Measurements from ENCODE around the gene DNAJC17.

DNAJC17 gene

DNA sequence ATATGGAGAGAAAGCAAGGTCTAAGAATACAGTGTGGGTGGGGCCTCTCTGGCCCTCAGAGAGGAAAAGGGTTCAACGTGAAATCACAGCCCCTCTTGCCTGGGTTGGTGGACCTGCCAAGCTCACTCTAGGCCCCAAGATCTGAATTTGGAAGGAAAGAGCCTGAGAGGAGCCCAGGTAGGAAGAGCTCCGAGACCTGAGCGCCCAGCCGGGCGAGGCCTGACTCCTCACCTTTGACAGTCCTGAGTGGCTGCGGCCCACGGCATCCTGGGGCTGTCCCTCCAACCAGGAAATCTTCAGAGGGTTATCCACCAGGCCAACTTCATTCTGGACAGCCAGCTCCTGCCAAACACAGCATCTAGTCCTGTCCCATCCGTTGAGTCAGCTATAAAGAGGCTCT is 33.8 kb downstream of the DNAJC17 start:
- ChIA-PET CTCF (interaction anchor here (1.3 to 1.5 kb wide), 2 partner anchors 9 to 119 kb away, joined by 3 to 4 read pairs; no protein-coding TSS in a partner anchor), POLR2A (interaction anchor here (0.6 kb wide), 1 partner anchor 186 kb away, joined by 3 read pairs; no protein-coding TSS in a partner anchor)
- DNase-seq (ENCODE audit: low read depth, low spot score): no peak
- no peak overlapping the region for H3K4me3 ChIP-seq (ENCODE audit: low read depth, low read length)
- TF ChIP-seq, protein P1, sequence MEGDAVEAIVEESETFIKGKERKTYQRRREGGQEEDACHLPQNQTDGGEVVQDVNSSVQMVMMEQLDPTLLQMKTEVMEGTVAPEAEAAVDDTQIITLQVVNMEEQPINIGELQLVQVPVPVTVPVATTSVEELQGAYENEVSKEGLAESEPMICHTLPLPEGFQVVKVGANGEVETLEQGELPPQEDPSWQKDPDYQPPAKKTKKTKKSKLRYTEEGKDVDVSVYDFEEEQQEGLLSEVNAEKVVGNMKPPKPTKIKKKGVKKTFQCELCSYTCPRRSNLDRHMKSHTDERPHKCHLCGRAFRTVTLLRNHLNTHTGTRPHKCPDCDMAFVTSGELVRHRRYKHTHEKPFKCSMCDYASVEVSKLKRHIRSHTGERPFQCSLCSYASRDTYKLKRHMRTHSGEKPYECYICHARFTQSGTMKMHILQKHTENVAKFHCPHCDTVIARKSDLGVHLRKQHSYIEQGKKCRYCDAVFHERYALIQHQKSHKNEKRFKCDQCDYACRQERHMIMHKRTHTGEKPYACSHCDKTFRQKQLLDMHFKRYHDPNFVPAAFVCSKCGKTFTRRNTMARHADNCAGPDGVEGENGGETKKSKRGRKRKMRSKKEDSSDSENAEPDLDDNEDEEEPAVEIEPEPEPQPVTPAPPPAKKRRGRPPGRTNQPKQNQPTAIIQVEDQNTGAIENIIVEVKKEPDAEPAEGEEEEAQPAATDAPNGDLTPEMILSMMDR (IDR thresholded peaks at IDR 0.05; ENCODE audit: insufficient read depth, low read length, missing control alignments): no peak

DNA sequence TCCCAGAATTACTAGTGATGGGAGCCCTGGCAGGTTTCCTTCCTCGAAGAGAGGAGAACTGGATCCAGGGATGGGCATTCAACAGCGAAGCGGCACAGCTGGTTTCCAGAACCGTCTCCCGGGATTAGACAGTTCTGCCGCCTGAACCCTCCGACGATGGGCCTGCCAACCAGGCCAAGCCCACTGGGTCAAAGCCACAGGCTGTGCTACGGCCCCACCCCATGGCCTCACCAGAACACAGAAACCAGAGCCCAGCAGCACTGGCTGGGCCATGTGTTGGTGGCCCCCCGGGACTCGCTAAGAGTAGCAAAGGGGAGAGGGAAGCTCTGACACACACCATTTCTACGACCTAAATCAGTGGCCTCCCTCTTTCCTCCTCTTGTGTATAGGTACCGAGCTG is 35.3 kb downstream of the DNAJC17 start:
- DNase-seq (ENCODE audit: low read depth, low spot score): no peak
- TF ChIP-seq, protein P1 (IDR thresholded peaks at IDR 0.05; ENCODE audit: insufficient read depth, low read length, missing control alignments): no peak
- no peak overlapping the region for H3K4me3 ChIP-seq (ENCODE audit: low read depth, low read length)
- ChIA-PET CTCF (interaction anchor here (0.8 to 2.2 kb wide), 5 partner anchors 11 to 120 kb away, joined by 3 to 5 read pairs (median 4); no protein-coding TSS in a partner anchor), POLR2A (no interaction called here)

DNA sequence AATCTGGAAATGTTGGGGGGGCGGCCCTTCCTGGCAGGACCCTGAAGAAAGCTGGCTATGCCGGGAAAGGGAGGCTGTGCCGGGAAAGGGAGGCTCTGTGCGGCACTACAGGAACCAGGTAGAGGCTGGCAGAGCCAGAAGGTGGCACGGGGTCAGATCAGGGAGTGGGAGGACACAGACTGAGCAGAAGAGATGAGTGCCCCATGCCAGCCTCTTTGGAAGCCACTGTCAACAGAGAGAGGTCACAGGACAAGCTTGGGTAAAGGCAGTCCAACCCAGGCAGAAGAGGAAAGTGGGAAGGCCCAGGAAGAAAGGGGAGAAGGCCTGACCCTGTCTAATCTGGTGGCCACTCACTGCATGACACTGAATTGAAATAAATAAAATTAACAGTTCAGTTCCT is 36.0 kb downstream of the DNAJC17 start:
- TF ChIP-seq, protein P1 (IDR thresholded peaks at IDR 0.05; ENCODE audit: insufficient read depth, low read length, missing control alignments): no peak
- ChIA-PET POLR2A (no interaction called here), CTCF (interaction anchor here (0.8 to 2.2 kb wide), 5 partner anchors 11 to 121 kb away, joined by 3 to 5 read pairs (median 4); no protein-coding TSS in a partner anchor)
- no peak overlapping the region for H3K4me3 ChIP-seq (ENCODE audit: low read depth, low read length)
- no peak for DNase-seq (ENCODE audit: low read depth, low spot score)

DNA sequence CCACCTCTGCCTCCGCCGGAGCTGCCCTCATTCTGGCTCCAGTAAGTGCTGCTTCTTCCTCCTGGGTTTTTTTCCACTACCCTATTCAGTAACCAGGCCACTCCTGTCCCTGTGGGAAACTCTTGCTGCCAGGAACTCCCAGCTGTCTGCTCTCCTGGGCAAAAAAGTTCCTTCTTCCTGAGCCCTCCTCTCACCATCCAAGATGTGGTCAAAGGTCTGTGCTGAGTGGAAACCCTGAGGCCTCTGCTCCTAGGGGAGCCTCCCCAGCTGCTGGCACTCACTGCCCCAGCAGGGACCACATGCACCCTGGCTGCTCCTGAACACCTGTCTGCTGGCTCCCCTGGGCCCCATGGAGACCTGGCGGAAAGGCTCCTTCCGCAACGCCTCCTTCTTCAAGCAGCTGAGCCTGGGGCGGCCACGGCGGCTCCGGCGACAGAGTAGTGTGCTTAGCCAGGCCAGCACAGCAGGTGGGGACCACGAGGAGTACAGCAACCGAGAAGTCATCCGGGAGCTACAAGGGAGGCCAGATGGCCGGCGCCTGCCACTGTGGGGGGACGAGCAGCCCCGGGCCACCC is 37.0 kb downstream of the DNAJC17 start:
- DNase-seq (ENCODE audit: low read depth, low spot score): no peak
- CTCF ChIA-PET: interaction anchor here (1.0 to 2.2 kb wide), 3 partner anchors 15 to 89 kb away, joined by 3 to 5 read pairs (median 4); no protein-coding TSS in a partner anchor
- TF ChIP-seq, protein P1 (IDR thresholded peaks at IDR 0.05; ENCODE audit: insufficient read depth, low read length, missing control alignments): no peak
- H3K4me3 ChIP-seq (ENCODE audit: low read depth, low read length): no peak overlapping the region
- POLR2A ChIA-PET: interaction anchor here (1.0 kb wide), 1 partner anchor 12 kb away, joined by 4 read pairs; no protein-coding TSS in a partner anchor

DNA sequence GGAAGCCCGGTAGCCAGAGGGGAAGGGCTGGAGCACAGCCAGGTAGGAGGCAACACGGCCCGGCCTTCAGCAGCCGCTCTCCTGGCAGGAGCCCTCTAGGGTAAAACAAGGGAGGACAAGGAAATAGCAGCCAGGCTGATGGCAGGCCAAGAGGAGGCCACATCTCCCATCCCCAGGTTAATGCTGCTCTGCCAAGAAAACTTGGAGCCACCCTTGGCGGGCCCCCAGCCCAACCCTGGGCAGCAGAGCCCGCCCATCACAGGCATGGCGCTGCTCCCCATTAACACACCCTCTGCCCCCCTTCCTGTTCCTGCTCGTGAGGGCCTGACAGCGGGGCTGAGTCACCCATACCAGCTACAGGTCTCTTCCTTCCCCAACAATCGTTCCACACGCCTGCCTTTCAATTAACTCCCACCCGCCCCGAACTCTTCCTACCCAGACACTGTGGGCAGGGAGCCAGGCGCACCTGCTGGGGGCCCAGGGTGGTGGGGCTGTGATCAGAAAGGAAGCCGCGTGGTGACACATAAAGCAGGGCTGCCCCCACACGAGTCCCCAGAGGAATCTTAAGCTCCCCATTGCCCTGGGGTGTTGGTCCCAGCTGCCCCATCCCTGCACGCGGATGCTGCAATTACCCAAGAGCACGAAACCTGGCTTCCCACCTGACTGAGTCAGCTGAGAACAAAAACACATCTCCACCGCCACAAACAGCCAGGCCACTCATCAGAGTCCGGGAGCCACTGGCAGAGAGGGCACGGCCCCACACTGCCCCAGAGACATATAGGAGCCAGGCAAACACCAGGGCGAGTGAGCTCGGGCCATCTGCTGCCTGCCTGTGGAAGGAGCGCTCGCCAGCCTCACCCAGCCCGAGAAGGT is 37.8 kb downstream of the DNAJC17 start, which contains the start of gene C15orf62:
TSS of gene C15orf62 (plus strand) at position 707 of the 873 bp plus-strand sequence. CDS start 516 bp downstream, outside the sequence.
- H3K4me3 ChIP-seq (ENCODE audit: low read depth, low read length): no peak within 1 kb of the TSS
- CTCF ChIA-PET: interaction anchor here (1.0 to 2.2 kb wide), 4 partner anchors 8 to 76 kb away, joined by 3 to 6 read pairs (median 4); no protein-coding TSS in a partner anchor
- POLR2A ChIA-PET: interaction anchor here (1.0 kb wide), 1 partner anchor 12 kb away, joined by 4 read pairs; no protein-coding TSS in a partner anchor
- TF ChIP-seq, protein P1 (IDR thresholded peaks at IDR 0.05; ENCODE audit: insufficient read depth, low read length, missing control alignments): no peak
- DNase-seq (ENCODE audit: low read depth, low spot score): no peak

Data from AG04449 (cell line).